ENCODE results near the gene GALNS.

DNA sequence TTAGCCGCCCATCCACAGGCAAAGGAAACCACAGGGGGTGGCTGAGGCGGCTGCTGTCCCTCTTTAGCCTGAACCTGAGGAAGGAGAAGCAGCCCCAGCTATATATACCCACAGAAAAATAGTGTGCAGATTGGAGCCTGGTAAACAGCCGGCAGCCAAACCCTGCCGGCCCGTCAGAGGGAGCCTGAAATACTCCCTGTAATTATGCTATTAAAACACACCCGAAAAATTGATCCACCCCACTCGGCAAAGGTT, 78.5 kb downstream of the GALNS start:
- TF ChIP-seq EZH2 (IDR thresholded peaks at IDR 0.05; ENCODE audit: borderline replicate concordance), result no peak
- TF ChIP-seq, protein P1, sequence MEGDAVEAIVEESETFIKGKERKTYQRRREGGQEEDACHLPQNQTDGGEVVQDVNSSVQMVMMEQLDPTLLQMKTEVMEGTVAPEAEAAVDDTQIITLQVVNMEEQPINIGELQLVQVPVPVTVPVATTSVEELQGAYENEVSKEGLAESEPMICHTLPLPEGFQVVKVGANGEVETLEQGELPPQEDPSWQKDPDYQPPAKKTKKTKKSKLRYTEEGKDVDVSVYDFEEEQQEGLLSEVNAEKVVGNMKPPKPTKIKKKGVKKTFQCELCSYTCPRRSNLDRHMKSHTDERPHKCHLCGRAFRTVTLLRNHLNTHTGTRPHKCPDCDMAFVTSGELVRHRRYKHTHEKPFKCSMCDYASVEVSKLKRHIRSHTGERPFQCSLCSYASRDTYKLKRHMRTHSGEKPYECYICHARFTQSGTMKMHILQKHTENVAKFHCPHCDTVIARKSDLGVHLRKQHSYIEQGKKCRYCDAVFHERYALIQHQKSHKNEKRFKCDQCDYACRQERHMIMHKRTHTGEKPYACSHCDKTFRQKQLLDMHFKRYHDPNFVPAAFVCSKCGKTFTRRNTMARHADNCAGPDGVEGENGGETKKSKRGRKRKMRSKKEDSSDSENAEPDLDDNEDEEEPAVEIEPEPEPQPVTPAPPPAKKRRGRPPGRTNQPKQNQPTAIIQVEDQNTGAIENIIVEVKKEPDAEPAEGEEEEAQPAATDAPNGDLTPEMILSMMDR (IDR thresholded peaks at IDR 0.05; ENCODE audit: poor library complexity), result no peak
